T47D (cell line): ENCODE measurements around the gene SLC5A5.

Experiments
- DNase-seq, 2 experiments: peaks; one replicate each; pipeline versions ENCODE4 v3.0.0 to v3.0.0-alpha.2; 2011 to 2012; ENCODE audit warnings: low read depth in 1 of 2, low spot score in 1 of 2
- JUND ChIP-seq: IDR thresholded peaks from 2 replicates; pipeline ENCODE4 v1.6.1; 2012; ENCODE audit warnings: low read depth
- in situ Hi-C: cut with HindIII; loops from 2 replicates; pipeline ENCODE4 v1.10.0; 2016; ENCODE audit warnings: low sequenced_read_pairs, low pct_unique_long_range_greater_than_20kb

SLC5A5 gene

GRCh38 chr19:17871878-17872250 is at the start of gene SLC5A5:
Gene SLC5A5, plus strand, starts transcription at chr19:17871945. Its CDS starts 375 bp downstream, at chr19:17872320.
- no peak for TF ChIP-seq JUND
- no peak for DNase-seq
- in situ Hi-C loops = no loop called here

GRCh38 chr19:17824339-17824738 is 47.4 kb upstream of the SLC5A5 start:
- no peak for TF ChIP-seq JUND
- in situ Hi-C loops = no loop called here
- no peak for DNase-seq

- DNase-seq = no peak
- TF ChIP-seq JUND = no peak
- in situ Hi-C loops = no loop called here
Measured at GRCh38 chr19:17826508-17827056, 45.2 kb upstream of the SLC5A5 start.

- in situ Hi-C loops = no loop called here
- peak; percentile 77 to 90 for DNase-seq
Measured at GRCh38 chr19:17829855-17830566, 41.7 kb upstream of the SLC5A5 start.

GRCh38 chr19:17830567-17831418 is 41.0 kb upstream of the SLC5A5 start:
- no peak for TF ChIP-seq JUND
- peak; percentile 95 for DNase-seq
- in situ Hi-C loops = no loop called here

More at GRCh38 chr19:17829855-17830566, 41.7 kb upstream of the SLC5A5 start:
- TF ChIP-seq JUND = no peak

- no peak for TF ChIP-seq JUND
- in situ Hi-C loops = no loop called here
- no peak for DNase-seq
Measured at GRCh38 chr19:17831419-17831888, 40.3 kb upstream of the SLC5A5 start.

GRCh38 chr19:17832443-17833208 is 39.1 kb upstream of the SLC5A5 start:
- TF ChIP-seq JUND = no peak
- in situ Hi-C loops = no loop called here
- no peak for DNase-seq

- in situ Hi-C loops = no loop called here
- no peak for DNase-seq
- TF ChIP-seq JUND = no peak
Measured at GRCh38 chr19:17834350-17835181, 37.2 kb upstream of the SLC5A5 start.

GRCh38 chr19:17835182-17836006 is 36.4 kb upstream of the SLC5A5 start:
- in situ Hi-C loops = no loop called here
- no peak for TF ChIP-seq JUND
- no peak for DNase-seq

GRCh38 chr19:17836530-17836929 is 35.2 kb upstream of the SLC5A5 start:
- in situ Hi-C loops = no loop called here
- TF ChIP-seq JUND = no peak
- DNase-seq = no peak

GRCh38 chr19:17837972-17838371 is 33.8 kb upstream of the SLC5A5 start:
- no peak for DNase-seq

More at GRCh38 chr19:17837972-17838371, 33.8 kb upstream of the SLC5A5 start:
- TF ChIP-seq JUND = no peak
- in situ Hi-C loops = no loop called here
